ENCODE measurements around the gene LEF1.

Gene LEF1

GRCh38 chr4:108129196-108129595, 39.5 kb downstream of the LEF1 start:
- TF ChIP-seq FOXP2 (optimal IDR thresholded peaks at IDR 0.05; ENCODE audit: borderline replicate concordance, extremely low read depth, extremely low read length, insufficient read depth) (no peak), TAF1 (IDR thresholded peaks at IDR 0.05; ENCODE audit: borderline replicate concordance, insufficient read depth, low read length) (no peak), REST (IDR thresholded peaks at IDR 0.05; ENCODE audit: insufficient read depth in 1 of 2, low read depth in 2 of 2, low read length in 2 of 2) (no peak), POLR2AphosphoS5 (IDR thresholded peaks at IDR 0.05; ENCODE audit: low read depth, low read length) (no peak), SIN3A (IDR thresholded peaks at IDR 0.05; ENCODE audit: borderline replicate concordance, insufficient read depth, low read length) (no peak)

- TF ChIP-seq POLR2AphosphoS5 (IDR thresholded peaks at IDR 0.05; ENCODE audit: low read depth, low read length) (no peak), REST (IDR thresholded peaks at IDR 0.05; ENCODE audit: insufficient read depth in 1 of 2, low read depth in 2 of 2, low read length in 2 of 2) (no peak), TAF1 (IDR thresholded peaks at IDR 0.05; ENCODE audit: borderline replicate concordance, insufficient read depth, low read length) (no peak), SIN3A (IDR thresholded peaks at IDR 0.05; ENCODE audit: borderline replicate concordance, insufficient read depth, low read length) (no peak), FOXP2 (optimal IDR thresholded peaks at IDR 0.05; ENCODE audit: borderline replicate concordance, extremely low read depth, extremely low read length, insufficient read depth) (no peak)
Measured at GRCh38 chr4:108126806-108127205, 41.9 kb downstream of the LEF1 start.

GRCh38 chr4:108120789-108121188, 47.9 kb downstream of the LEF1 start:
- TF ChIP-seq TAF1 (IDR thresholded peaks at IDR 0.05; ENCODE audit: borderline replicate concordance, insufficient read depth, low read length) (no peak), REST (IDR thresholded peaks at IDR 0.05; ENCODE audit: insufficient read depth in 1 of 2, low read depth in 2 of 2, low read length in 2 of 2) (no peak), POLR2AphosphoS5 (IDR thresholded peaks at IDR 0.05; ENCODE audit: low read depth, low read length) (no peak), SIN3A (IDR thresholded peaks at IDR 0.05; ENCODE audit: borderline replicate concordance, insufficient read depth, low read length) (no peak), FOXP2 (optimal IDR thresholded peaks at IDR 0.05; ENCODE audit: borderline replicate concordance, extremely low read depth, extremely low read length, insufficient read depth) (no peak)

GRCh38 chr4:108119199-108119800, 49.4 kb downstream of the LEF1 start:
- TF ChIP-seq FOXP2 (optimal IDR thresholded peaks at IDR 0.05; ENCODE audit: borderline replicate concordance, extremely low read depth, extremely low read length, insufficient read depth) (no peak), POLR2AphosphoS5 (IDR thresholded peaks at IDR 0.05; ENCODE audit: low read depth, low read length) (no peak), SIN3A (IDR thresholded peaks at IDR 0.05; ENCODE audit: borderline replicate concordance, insufficient read depth, low read length) (no peak), TAF1 (IDR thresholded peaks at IDR 0.05; ENCODE audit: borderline replicate concordance, insufficient read depth, low read length) (no peak), REST (IDR thresholded peaks at IDR 0.05; ENCODE audit: insufficient read depth in 1 of 2, low read depth in 2 of 2, low read length in 2 of 2) (no peak)

Data from PFSK-1 (cell line).